Upper lobe of right lung (tissue), 1 donor: ENCODE results near the gene MEFV. TPM values are rescaled to one million over a fixed set of nuclear protein-coding genes. Genes with fewer than 3 reads are reported as not detected.

Source experiments
- ATAC-seq: fragments of 200-7000 bp; cut with Tn5 transposase; one replicate; pipeline ENCODE4 v1.9.1; 2020; ENCODE audit warnings: mild to moderate bottlenecking, moderate library complexity
- DNase-seq: peaks from one replicate; pipeline ENCODE4 v3.0.0-alpha.2; 2020
- H3K27ac ChIP-seq: fragments of 200-600 bp; one replicate; pipeline ENCODE4 v1.8.0; 2022
- H3K27me3 ChIP-seq: fragments of 200-600 bp; one replicate; pipeline ENCODE4 v1.8.0; 2022; ENCODE audit warnings: mild to moderate bottlenecking
- H3K36me3 ChIP-seq: fragments of 200-600 bp; one replicate; pipeline ENCODE4 v1.8.0; 2022
- H3K4me1 ChIP-seq: fragments of 200-600 bp; one replicate; pipeline ENCODE4 v1.8.0; 2022
- H3K4me3 ChIP-seq: fragments of 200-600 bp; one replicate; pipeline ENCODE4 v1.8.0; 2022; ENCODE audit warnings: mild to moderate bottlenecking
- H3K9me3 ChIP-seq: fragments of 200-600 bp; one replicate; pipeline ENCODE4 v1.8.0; 2022
- CTCF ChIP-seq: fragments of 200-600 bp; IDR thresholded peaks from one replicate; pipeline ENCODE4 v1.8.0; 2022; ENCODE audit warnings: antibody characterized with exemption
- intact Hi-C: fragments of 100-400 bp; cut with DNase I; formaldehyde crosslinking; loops from one replicate; pipeline ENCODE4 v1.11.0; 2022
- total RNA-seq: library from RNA; stranded (reverse); fragmentation: NEBNext Ultra II Directional; extraction: Animal tissue kit (Norgen Biotek cat#: 25700); gene quantifications from one replicate; pipeline ENCODE4 v1.2.1, GENCODE V29; 2021
- donor health status: DM: no; HTN: yes; CAD: no; lungs with severe emphysema.

MEFV gene
- total RNA-seq, 1 donor from 2014 or later, result 8.3 TPM

- Histone ChIP-seq H3K36me3 (peaks cover 11% of the 10 kb centered on the region), H3K9me3 (peaks cover 58% of the 10 kb centered on the region), H3K4me1 (no peaks in the 10 kb centered on the region), H3K27ac (no peak overlapping the region), H3K27me3 (no peaks in the 10 kb centered on the region), H3K4me3 (no peak overlapping the region)
- no peak for DNase-seq
- no peak for ATAC-seq
- no peak for TF ChIP-seq CTCF
- intact Hi-C loops, result no loop called here
Measured at GRCh38 chr16:3220839-3221238, 35.6 kb downstream of the MEFV start.

DNA sequence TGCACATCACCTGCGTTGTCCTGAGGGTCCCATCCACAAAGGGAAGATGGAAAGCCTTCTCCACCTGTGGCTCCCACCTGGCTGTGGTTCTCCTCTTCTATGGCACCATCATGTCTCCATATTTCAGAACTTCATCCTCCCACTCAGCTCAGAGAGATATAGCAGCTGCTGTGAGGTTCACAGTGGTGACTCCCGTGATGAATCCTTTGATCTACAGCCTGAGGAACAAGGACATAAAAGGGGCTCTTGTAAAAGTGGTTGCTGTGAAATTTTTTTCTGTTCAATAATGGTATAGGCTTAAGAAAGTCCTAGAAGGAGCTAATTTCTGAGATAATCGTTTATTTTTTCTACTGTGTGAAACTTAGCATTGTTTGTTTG, 40.2 kb downstream of the MEFV start:
- DNase-seq (no peak), ATAC-seq (no peak)
- Histone ChIP-seq H3K9me3 (peaks cover 12% of the 10 kb centered on the region), H3K27ac (no peak overlapping the region), H3K4me3 (no peak overlapping the region), H3K36me3 (no peaks in the 10 kb centered on the region), H3K4me1 (no peaks in the 10 kb centered on the region), H3K27me3 (no peaks in the 10 kb centered on the region)
- no peak for TF ChIP-seq CTCF
- intact Hi-C loops, result no loop called here

GRCh38 chr16:3215601-3216262, 40.7 kb downstream of the MEFV start:
- Histone ChIP-seq H3K4me1 (no peaks in the 10 kb centered on the region), H3K9me3 (peaks cover 7% of the 10 kb centered on the region), H3K36me3 (no peaks in the 10 kb centered on the region), H3K4me3 (no peak overlapping the region), H3K27me3 (no peaks in the 10 kb centered on the region), H3K27ac (no peak overlapping the region)
- TF ChIP-seq CTCF, result no peak
- intact Hi-C loops, result no loop called here
- DNase-seq (no peak), ATAC-seq (no peak)

DNA sequence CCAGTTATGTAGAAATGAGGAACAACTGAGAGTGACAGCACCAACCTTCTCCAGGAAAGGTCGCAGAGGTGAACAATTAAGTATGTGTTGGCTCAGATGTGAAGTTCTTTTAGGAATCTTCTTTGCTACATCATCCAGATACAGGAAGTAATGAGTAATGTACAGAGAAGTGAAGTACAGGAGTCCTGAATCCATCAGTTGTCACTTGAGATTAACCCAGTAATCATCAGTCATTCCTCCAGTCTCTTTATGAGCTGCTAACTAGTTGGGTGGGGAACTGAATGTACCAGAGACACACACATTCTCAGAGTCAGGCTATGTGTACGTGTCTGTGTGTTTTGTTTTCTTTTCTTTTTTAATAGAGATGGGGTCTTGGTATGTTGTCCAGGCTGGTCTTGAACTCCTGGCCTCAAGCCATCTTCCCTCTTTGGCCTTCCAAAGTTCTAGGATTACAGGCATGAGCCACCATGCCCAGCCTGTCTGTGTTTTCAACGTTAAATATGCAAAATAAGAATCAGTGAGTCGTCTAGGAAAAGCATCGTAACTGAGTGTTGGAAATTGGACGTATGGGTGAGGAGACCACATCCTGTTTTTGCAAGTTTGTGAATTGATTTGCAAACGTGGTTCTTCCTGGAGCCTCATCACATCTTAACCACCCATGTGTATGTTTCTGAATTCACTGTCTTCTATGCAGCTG, 41.4 kb downstream of the MEFV start:
- Histone ChIP-seq H3K27me3 (no peaks in the 10 kb centered on the region), H3K4me1 (no peaks in the 10 kb centered on the region), H3K27ac (peak overlapping the region; percentile 17), H3K9me3 (no peaks in the 10 kb centered on the region), H3K4me3 (no peak overlapping the region), H3K36me3 (no peaks in the 10 kb centered on the region)
- DNase-seq, result no peak
- TF ChIP-seq CTCF, result no peak
- intact Hi-C loops, result no loop called here
- ATAC-seq, result peak; percentile 27

- no peaks in the 10 kb centered on the region for H3K9me3 ChIP-seq
- intact Hi-C loops, result no loop called here
- no peak for TF ChIP-seq CTCF
- H3K4me3 ChIP-seq, result no peak overlapping the region
- DNase-seq, result no peak
- H3K4me1 ChIP-seq, result no peaks in the 10 kb centered on the region
- no peaks in the 10 kb centered on the region for H3K36me3 ChIP-seq
- H3K27ac ChIP-seq, result no peak overlapping the region
- ATAC-seq, result no peak
- H3K27me3 ChIP-seq, result no peaks in the 10 kb centered on the region
Measured at GRCh38 chr16:3212567-3212966, 43.9 kb downstream of the MEFV start.
